Measurements from ENCODE around the gene OR2L3.

The OR2L3 gene, protein sequence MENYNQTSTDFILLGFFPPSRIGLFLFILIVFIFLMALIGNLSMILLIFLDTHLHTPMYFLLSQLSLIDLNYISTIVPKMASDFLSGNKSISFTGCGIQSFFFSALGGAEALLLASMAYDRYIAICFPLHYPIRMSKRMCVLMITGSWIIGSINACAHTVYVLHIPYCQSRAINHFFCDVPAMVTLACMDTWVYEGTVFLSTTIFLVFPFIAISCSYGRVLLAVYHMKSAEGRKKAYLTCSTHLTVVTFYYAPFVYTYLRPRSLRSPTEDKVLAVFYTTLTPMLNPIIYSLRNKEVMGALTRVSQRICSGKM

GRCh38 chr1:248046536-248046935 is at the start of gene OR2L3:
OR2L3 (plus strand) TSS chr1:248046836; CDS start chr1:248060682, 13,846 bp downstream.
- Histone ChIP-seq H3K9ac (ENCODE audit: low read depth, low read length) (no peak within 1 kb of the TSS), H3K36me3 (ENCODE audit: control insufficient read depth, insufficient read depth, low read length) (no peaks in the 10 kb centered on the region), H3K9me3 (ENCODE audit: control insufficient read depth, insufficient read depth, low read length) (peaks cover 10% of the 10 kb centered on the region), H3K4me3 (ENCODE audit: low read depth, low read length) (no peak within 1 kb of the TSS), H3K27me3 (ENCODE audit: control insufficient read depth, insufficient read depth, low read length) (no peaks in the 10 kb centered on the region), H3K4me1 (ENCODE audit: control insufficient read depth, insufficient read depth, low read length) (no peaks in the 10 kb centered on the region)

DNA sequence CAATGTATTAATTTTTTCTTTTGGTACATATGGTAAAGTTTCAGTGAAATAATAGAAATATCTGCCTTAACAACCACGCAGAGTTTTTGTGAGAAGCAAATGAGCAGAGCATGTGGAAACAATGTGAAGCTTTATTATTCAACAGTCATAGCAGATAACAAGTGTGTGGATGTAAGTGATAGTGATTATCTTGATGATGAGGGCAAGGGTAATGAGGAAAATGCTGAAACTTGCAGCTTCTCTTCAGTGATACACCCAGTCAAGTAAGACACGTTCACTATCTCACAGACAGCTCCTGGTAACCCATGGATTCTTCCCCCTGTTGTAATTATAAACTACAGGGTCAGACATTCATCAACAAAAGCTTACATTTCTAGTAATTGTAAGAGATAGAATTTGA is 47.8 kb upstream of the OR2L3 start:
- no peaks in the 10 kb centered on the region for H3K27me3 ChIP-seq (ENCODE audit: control insufficient read depth, insufficient read depth, low read length)
- H3K9me3 ChIP-seq (ENCODE audit: control insufficient read depth, insufficient read depth, low read length), result peaks cover 13% of the 10 kb centered on the region
- no peak overlapping the region for H3K9ac ChIP-seq (ENCODE audit: low read depth, low read length)
- no peaks in the 10 kb centered on the region for H3K36me3 ChIP-seq (ENCODE audit: control insufficient read depth, insufficient read depth, low read length)
- H3K4me3 ChIP-seq (ENCODE audit: low read depth, low read length), result no peak overlapping the region
- no peaks in the 10 kb centered on the region for H3K4me1 ChIP-seq (ENCODE audit: control insufficient read depth, insufficient read depth, low read length)

DNA sequence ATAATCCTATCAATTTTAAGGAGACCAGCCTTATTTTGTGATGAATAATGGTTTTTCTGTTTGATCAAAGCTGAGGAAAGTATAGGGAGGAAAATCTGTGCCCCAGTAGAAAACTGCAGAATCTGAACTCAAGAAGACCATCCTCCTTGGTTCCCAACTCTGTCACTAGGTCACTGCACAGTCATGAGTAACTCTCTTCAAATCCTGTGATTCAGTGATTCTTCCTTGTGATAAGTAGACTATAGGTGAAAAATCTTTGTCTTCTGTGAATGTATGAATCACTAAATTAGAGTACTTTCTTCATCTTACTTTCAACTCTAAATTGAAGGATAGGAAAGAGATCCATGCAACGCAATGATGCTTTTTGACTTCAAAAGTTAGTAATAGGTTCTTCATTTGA is 46.5 kb upstream of the OR2L3 start:
- peaks cover 13% of the 10 kb centered on the region for H3K9me3 ChIP-seq (ENCODE audit: control insufficient read depth, insufficient read depth, low read length)
- no peaks in the 10 kb centered on the region for H3K4me1 ChIP-seq (ENCODE audit: control insufficient read depth, insufficient read depth, low read length)
- no peaks in the 10 kb centered on the region for H3K27me3 ChIP-seq (ENCODE audit: control insufficient read depth, insufficient read depth, low read length)
- H3K36me3 ChIP-seq (ENCODE audit: control insufficient read depth, insufficient read depth, low read length), result no peaks in the 10 kb centered on the region
- H3K9ac ChIP-seq (ENCODE audit: low read depth, low read length), result no peak overlapping the region
- H3K4me3 ChIP-seq (ENCODE audit: low read depth, low read length), result no peak overlapping the region

GRCh38 chr1:248007778-248008177 is 38.9 kb upstream of the OR2L3 start:
- H3K9ac ChIP-seq (ENCODE audit: low read depth, low read length), result no peak overlapping the region
- no peaks in the 10 kb centered on the region for H3K36me3 ChIP-seq (ENCODE audit: control insufficient read depth, insufficient read depth, low read length)
- no peaks in the 10 kb centered on the region for H3K27me3 ChIP-seq (ENCODE audit: control insufficient read depth, insufficient read depth, low read length)
- no peaks in the 10 kb centered on the region for H3K4me1 ChIP-seq (ENCODE audit: control insufficient read depth, insufficient read depth, low read length)
- H3K9me3 ChIP-seq (ENCODE audit: control insufficient read depth, insufficient read depth, low read length), result peaks cover 22% of the 10 kb centered on the region
- H3K4me3 ChIP-seq (ENCODE audit: low read depth, low read length), result no peak overlapping the region

DNA sequence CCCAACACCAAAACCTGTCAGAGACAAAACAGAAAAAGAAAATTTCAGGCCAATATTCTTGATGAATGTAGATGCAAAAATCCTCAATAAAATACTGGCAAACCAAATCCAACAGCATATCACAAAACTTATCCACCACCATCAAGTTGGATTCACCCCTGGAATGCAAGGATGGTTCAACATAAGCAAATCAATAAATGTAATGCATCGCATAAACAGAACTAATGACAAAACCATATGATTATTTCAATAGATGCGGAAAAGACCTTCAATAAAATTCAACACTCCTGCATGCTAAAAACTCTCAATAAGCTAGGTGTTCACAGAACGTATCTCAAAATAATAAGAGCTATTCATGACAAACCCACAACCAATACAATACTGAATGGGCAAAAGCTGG is 37.0 kb upstream of the OR2L3 start:
- H3K9me3 ChIP-seq (ENCODE audit: control insufficient read depth, insufficient read depth, low read length), result peaks cover 22% of the 10 kb centered on the region
- H3K9ac ChIP-seq (ENCODE audit: low read depth, low read length), result no peak overlapping the region
- no peaks in the 10 kb centered on the region for H3K27me3 ChIP-seq (ENCODE audit: control insufficient read depth, insufficient read depth, low read length)
- no peaks in the 10 kb centered on the region for H3K4me1 ChIP-seq (ENCODE audit: control insufficient read depth, insufficient read depth, low read length)
- no peaks in the 10 kb centered on the region for H3K36me3 ChIP-seq (ENCODE audit: control insufficient read depth, insufficient read depth, low read length)
- H3K4me3 ChIP-seq (ENCODE audit: low read depth, low read length), result no peak overlapping the region

GRCh38 chr1:248013229-248013710 is 33.4 kb upstream of the OR2L3 start, which contains the start of gene OR2L5:
OR2L5 (plus strand) TSS chr1:248013660; CDS start chr1:248021948, 8,288 bp downstream.
- H3K27me3 ChIP-seq (ENCODE audit: control insufficient read depth, insufficient read depth, low read length), result no peaks in the 10 kb centered on the region
- peaks cover 18% of the 10 kb centered on the region for H3K9me3 ChIP-seq (ENCODE audit: control insufficient read depth, insufficient read depth, low read length)
- no peak within 1 kb of the TSS for H3K4me3 ChIP-seq (ENCODE audit: low read depth, low read length)
- no peak within 1 kb of the TSS for H3K9ac ChIP-seq (ENCODE audit: low read depth, low read length)
- no peaks in the 10 kb centered on the region for H3K4me1 ChIP-seq (ENCODE audit: control insufficient read depth, insufficient read depth, low read length)
- H3K36me3 ChIP-seq (ENCODE audit: control insufficient read depth, insufficient read depth, low read length), result no peaks in the 10 kb centered on the region

DNA sequence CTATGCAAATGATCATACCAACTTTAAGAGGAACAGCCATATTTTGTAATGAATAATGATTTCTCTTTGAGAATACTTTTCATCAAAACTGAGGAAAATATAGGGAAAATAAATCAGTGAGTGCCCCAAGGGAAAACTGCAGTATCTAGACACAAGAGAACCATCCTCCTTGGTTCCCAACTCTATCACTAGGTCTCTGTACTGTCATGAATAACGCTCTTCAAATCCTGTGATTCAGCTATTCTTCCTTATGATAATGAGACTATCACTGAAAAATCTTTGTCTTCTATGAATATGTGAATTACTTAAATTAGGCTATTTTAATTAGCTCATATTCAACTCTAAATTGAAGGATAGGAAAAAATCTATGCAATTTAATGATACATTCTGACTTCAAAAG is 30.8 kb upstream of the OR2L3 start:
- peaks cover 16% of the 10 kb centered on the region for H3K9me3 ChIP-seq (ENCODE audit: control insufficient read depth, insufficient read depth, low read length)
- H3K27me3 ChIP-seq (ENCODE audit: control insufficient read depth, insufficient read depth, low read length), result no peaks in the 10 kb centered on the region
- no peaks in the 10 kb centered on the region for H3K4me1 ChIP-seq (ENCODE audit: control insufficient read depth, insufficient read depth, low read length)
- H3K9ac ChIP-seq (ENCODE audit: low read depth, low read length), result no peak overlapping the region
- H3K4me3 ChIP-seq (ENCODE audit: low read depth, low read length), result no peak overlapping the region
- no peaks in the 10 kb centered on the region for H3K36me3 ChIP-seq (ENCODE audit: control insufficient read depth, insufficient read depth, low read length)

DNA sequence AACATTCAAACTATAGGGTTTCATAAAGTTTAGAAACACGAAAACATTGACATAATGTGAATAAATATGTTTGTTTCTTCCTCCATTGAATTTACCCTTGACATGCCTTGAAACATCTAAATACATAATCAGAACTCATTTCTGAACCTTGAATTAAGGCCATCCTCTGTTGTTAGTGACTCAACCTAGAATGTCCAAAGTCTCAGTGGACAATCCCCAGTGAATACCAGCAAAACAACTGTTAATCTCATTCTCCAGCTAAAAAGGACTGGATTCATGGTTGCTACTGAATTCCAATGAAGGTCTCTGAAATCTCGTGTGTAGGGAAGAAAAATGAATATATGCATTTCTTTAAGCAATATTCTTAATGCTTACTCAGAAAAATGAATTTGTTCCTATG is 16.9 kb upstream of the OR2L3 start, which contains the start of gene OR2L2:
Gene OR2L2 (plus strand): TSS at position 301 of the 400 bp plus-strand sequence. CDS start 8,198 bp downstream, outside the sequence.
- no peak within 1 kb of the TSS for H3K9ac ChIP-seq (ENCODE audit: low read depth, low read length)
- H3K36me3 ChIP-seq (ENCODE audit: control insufficient read depth, insufficient read depth, low read length), result no peaks in the 10 kb centered on the region
- no peaks in the 10 kb centered on the region for H3K4me1 ChIP-seq (ENCODE audit: control insufficient read depth, insufficient read depth, low read length)
- H3K27me3 ChIP-seq (ENCODE audit: control insufficient read depth, insufficient read depth, low read length), result no peaks in the 10 kb centered on the region
- peaks cover 23% of the 10 kb centered on the region for H3K9me3 ChIP-seq (ENCODE audit: control insufficient read depth, insufficient read depth, low read length)
- no peak within 1 kb of the TSS for H3K4me3 ChIP-seq (ENCODE audit: low read depth, low read length)

DNA sequence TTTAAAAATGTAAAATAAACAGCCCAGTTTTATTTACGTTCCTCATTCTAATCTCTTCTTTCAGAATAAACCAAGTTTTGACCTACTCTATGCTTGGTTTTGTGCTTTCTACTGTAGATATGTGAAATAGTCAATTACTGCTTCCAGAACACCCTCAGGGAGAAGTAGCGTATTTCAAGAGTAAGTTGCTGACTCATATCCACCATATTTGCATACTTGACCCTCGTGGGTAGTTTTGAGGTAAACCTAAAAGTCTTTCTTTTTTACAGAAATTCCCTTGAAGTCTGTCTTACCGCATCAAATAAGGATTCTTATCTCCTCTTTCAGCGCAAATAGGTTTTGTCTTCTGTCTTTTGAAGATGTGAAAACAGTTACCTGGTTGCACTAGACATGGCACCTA is 1.4 kb upstream of the OR2L3 start:
- Histone ChIP-seq H3K9ac (ENCODE audit: low read depth, low read length) (no peak overlapping the region), H3K4me3 (ENCODE audit: low read depth, low read length) (no peak overlapping the region), H3K4me1 (ENCODE audit: control insufficient read depth, insufficient read depth, low read length) (no peaks in the 10 kb centered on the region), H3K27me3 (ENCODE audit: control insufficient read depth, insufficient read depth, low read length) (no peaks in the 10 kb centered on the region), H3K36me3 (ENCODE audit: control insufficient read depth, insufficient read depth, low read length) (no peaks in the 10 kb centered on the region), H3K9me3 (ENCODE audit: control insufficient read depth, insufficient read depth, low read length) (peaks cover 8% of the 10 kb centered on the region)

GRCh38 chr1:248047008-248047407 is 372 bp downstream of the OR2L3 start:
- H3K4me1 ChIP-seq (ENCODE audit: control insufficient read depth, insufficient read depth, low read length), result no peaks in the 10 kb centered on the region
- H3K9ac ChIP-seq (ENCODE audit: low read depth, low read length), result no peak overlapping the region
- peaks cover 11% of the 10 kb centered on the region for H3K9me3 ChIP-seq (ENCODE audit: control insufficient read depth, insufficient read depth, low read length)
- H3K27me3 ChIP-seq (ENCODE audit: control insufficient read depth, insufficient read depth, low read length), result no peaks in the 10 kb centered on the region
- no peaks in the 10 kb centered on the region for H3K36me3 ChIP-seq (ENCODE audit: control insufficient read depth, insufficient read depth, low read length)
- H3K4me3 ChIP-seq (ENCODE audit: low read depth, low read length), result no peak overlapping the region

DNA sequence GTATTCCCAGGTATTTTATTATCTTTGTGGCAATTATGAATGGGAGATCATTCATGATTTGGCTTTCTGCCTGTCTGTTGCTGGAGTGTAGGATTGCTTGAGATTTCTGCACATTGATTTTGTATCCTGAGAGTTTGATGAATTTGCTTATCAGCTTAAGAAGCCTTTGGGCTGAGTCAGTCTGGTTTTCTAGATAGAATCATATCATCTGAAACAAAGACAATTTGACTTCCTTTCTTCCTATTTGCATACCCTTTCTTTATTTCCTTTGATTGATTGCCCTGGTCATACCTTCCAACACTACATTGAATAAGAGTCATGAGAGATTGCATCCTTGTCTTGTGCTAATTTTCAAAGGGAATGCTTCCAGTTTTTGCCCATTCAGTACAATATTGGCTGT is 8.0 kb downstream of the OR2L3 start:
- Histone ChIP-seq H3K9me3 (ENCODE audit: control insufficient read depth, insufficient read depth, low read length) (peaks cover 4% of the 10 kb centered on the region), H3K36me3 (ENCODE audit: control insufficient read depth, insufficient read depth, low read length) (no peaks in the 10 kb centered on the region), H3K27me3 (ENCODE audit: control insufficient read depth, insufficient read depth, low read length) (no peaks in the 10 kb centered on the region), H3K4me1 (ENCODE audit: control insufficient read depth, insufficient read depth, low read length) (no peaks in the 10 kb centered on the region), H3K4me3 (ENCODE audit: low read depth, low read length) (no peak overlapping the region), H3K9ac (ENCODE audit: low read depth, low read length) (no peak overlapping the region)

DNA sequence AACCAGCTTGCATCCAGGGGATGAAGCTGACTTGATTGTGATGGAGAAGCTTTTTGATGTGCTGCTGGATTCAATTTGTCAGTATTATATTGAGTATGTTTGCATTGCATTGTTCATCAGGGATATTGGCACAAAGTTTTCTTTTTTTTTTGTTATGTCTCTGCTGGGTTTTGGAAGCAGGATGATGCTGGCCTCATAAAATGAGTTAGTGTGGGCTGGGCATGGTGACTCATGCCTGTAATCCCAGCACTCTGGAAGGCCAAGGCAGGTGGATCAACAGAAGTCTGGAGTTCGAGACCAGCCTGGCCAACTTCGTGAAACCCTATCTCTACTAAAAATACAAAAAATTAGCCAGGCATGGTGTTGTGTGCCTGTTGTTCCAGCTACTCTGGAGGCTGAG is 8.6 kb downstream of the OR2L3 start:
- Histone ChIP-seq H3K4me3 (ENCODE audit: low read depth, low read length) (no peak overlapping the region), H3K9ac (ENCODE audit: low read depth, low read length) (no peak overlapping the region), H3K27me3 (ENCODE audit: control insufficient read depth, insufficient read depth, low read length) (no peaks in the 10 kb centered on the region), H3K4me1 (ENCODE audit: control insufficient read depth, insufficient read depth, low read length) (no peaks in the 10 kb centered on the region), H3K9me3 (ENCODE audit: control insufficient read depth, insufficient read depth, low read length) (peaks cover 4% of the 10 kb centered on the region), H3K36me3 (ENCODE audit: control insufficient read depth, insufficient read depth, low read length) (no peaks in the 10 kb centered on the region)
